LNCAP (cell line): ENCODE measurements around the gene CCDC178.

Source experiments
- CTCF ChIP-seq: fragments of 450-650 bp; IDR thresholded peaks from 2 replicates; pipeline ENCODE4 v1.5.1; 2017; ENCODE audit warnings: mild to moderate bottlenecking

The CCDC178 gene

GRCh38 chr18:33404244-33404873 is 36.2 kb downstream of the CCDC178 start:
- peak; percentile 50; the same call in 1 of the 2 replicates for TF ChIP-seq CTCF

DNA sequence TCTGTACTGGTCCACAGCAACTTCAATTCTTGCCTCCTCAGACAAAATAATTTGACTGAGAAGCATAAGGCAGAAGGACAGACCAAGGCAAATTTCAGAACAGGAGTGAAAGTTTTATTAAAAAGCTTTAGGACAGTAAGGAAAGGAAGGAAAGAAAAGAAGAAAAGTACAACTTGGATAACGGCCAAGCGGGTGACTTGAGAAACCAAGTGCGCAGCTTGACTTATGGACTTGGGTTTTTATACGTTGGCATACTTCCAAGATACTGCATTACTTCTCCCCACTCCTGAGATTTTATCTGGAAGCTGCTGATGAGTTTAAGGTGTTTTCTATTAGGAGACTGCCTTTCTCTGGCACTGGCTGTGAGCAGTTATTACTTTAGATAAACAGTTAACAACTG is 64.7 kb downstream of the CCDC178 start:
- no peak for TF ChIP-seq CTCF

- TF ChIP-seq CTCF = no peak
Observed at GRCh38 chr18:33372442-33372841, 68.1 kb downstream of the CCDC178 start.

- TF ChIP-seq CTCF = no peak
Observed at GRCh38 chr18:33369711-33370449, 70.6 kb downstream of the CCDC178 start.

DNA sequence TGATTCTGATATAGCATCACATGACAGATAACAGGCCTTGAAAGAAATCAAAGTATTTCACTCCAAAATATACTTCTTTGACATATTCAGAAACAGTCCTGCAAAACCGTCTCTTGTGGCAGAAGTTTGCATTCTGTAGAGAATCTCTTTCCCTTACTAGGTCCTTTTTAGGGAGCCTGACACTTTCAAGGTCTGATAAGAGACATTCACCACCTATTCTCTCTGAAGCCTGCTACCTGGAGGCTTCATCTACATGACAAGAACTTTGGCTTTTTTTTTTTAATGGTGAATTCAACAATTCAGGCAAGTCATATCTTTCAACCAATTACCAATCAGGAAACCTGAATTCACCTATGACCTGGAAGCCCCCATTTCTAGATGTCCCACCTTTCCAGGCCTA is 83.8 kb downstream of the CCDC178 start:
- no peak for TF ChIP-seq CTCF

DNA sequence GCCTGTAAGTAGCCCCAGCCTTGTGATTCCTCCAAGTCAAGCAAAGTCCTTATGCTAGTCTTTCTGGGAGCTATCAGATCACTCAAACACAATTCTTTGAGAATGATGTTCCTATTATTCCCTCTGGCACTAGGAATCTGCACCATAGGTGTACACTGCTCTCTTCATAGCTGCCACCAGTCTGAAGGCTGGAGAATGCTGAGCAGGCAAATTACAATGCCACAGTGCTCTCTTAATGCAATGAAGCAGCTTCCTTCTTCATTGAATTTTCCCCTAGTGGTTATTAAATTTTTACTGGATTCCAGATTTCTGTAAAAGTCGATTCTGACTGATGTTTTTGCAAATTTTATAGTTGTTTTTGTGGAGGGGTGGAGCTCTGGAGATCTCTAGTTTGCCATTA is 84.8 kb downstream of the CCDC178 start:
- TF ChIP-seq CTCF = no peak

- TF ChIP-seq CTCF = no peak
Observed at GRCh38 chr18:33355263-33355662, 85.3 kb downstream of the CCDC178 start.
